Measurements from ENCODE around the gene ATP5ME. TPM values are rescaled to one million over a fixed set of nuclear protein-coding genes. Genes with fewer than 3 reads are reported as not detected.

The ATP5ME gene
- total RNA-seq, 1 experiment from 2014 or later = 330 TPM

GRCh38 chr4:627347-628125, 46.5 kb downstream of the ATP5ME start:
- TF ChIP-seq ELF1 (IDR thresholded peaks at IDR 0.05; ENCODE audit: borderline replicate concordance, low read depth) (no peak), SP1 (IDR thresholded peaks at IDR 0.05; ENCODE audit: low read depth) (no peak)
- Histone ChIP-seq H3K9me2 (ENCODE audit: insufficient read depth) (no peaks in the 10 kb centered on the region), H3K9me3 (ENCODE audit: control insufficient read depth in 1 of 2, insufficient read depth in 1 of 2, low read depth in 1 of 2, low read length in 2 of 2) (no peaks in the 10 kb centered on the region; a peak in 1 of 4 replicates), H3K4me2 (ENCODE audit: low read length) (no peak overlapping the region), H2AFZ (ENCODE audit: low read depth, low read length, poor library complexity, severe bottlenecking) (no peak overlapping the region), H3K4me1 (ENCODE audit: control insufficient read depth in 1 of 2, insufficient read depth in 2 of 2, low read length in 2 of 2) (no peaks in the 10 kb centered on the region), H3K27ac (ENCODE audit: low read depth, low read length) (no peak overlapping the region), H3K79me2 (ENCODE audit: insufficient read depth, low read length) (no peaks in the 10 kb centered on the region), H3K36me3 (ENCODE audit: control insufficient read depth in 1 of 2, insufficient read depth in 2 of 2, low read length in 2 of 2) (no peaks in the 10 kb centered on the region), H3K9ac (ENCODE audit: low read length) (no peak overlapping the region), H4K20me1 (ENCODE audit: insufficient read depth) (no peaks in the 10 kb centered on the region), H3K27me3 (ENCODE audit: insufficient read depth, low read length) (no peaks in the 10 kb centered on the region), H3K4me3 (replicated peaks in 1 of 2; ENCODE audit: low read depth in 1 of 2, low read length in 2 of 2) (no peak overlapping the region)
- CTCF ChIA-PET = no interaction called here
- intact Hi-C loops (cut with micrococcal nuclease) = no loop called here
- DNase-seq (ENCODE audit: low read depth, low spot score) (no peak), ATAC-seq (no peak)
- POLR2A ChIA-PET = no interaction called here
- RAD21 ChIA-PET (ENCODE audit: low non-redundant PET in 1 of 2, low total read pairs in 2 of 2, uncharacterized antibody in 2 of 2, unreplicated experiment in 2 of 2) = no interaction called here
- no TSS peak for BruUV-seq (replicated peaks)

- Histone ChIP-seq H3K79me2 (ENCODE audit: insufficient read depth, low read length) (no peaks in the 10 kb centered on the region), H3K27ac (ENCODE audit: low read depth, low read length) (no peak overlapping the region), H3K36me3 (ENCODE audit: control insufficient read depth in 1 of 2, insufficient read depth in 2 of 2, low read length in 2 of 2) (no peaks in the 10 kb centered on the region), H4K20me1 (ENCODE audit: insufficient read depth) (no peaks in the 10 kb centered on the region), H3K4me2 (ENCODE audit: low read length) (no peak overlapping the region), H3K9ac (ENCODE audit: low read length) (no peak overlapping the region), H3K9me2 (ENCODE audit: insufficient read depth) (no peaks in the 10 kb centered on the region), H3K27me3 (ENCODE audit: insufficient read depth, low read length) (no peaks in the 10 kb centered on the region), H3K4me3 (replicated peaks in 1 of 2; ENCODE audit: low read depth in 1 of 2, low read length in 2 of 2) (no peak overlapping the region), H3K9me3 (ENCODE audit: control insufficient read depth in 1 of 2, insufficient read depth in 1 of 2, low read depth in 1 of 2, low read length in 2 of 2) (no peaks in the 10 kb centered on the region; a peak in 1 of 4 replicates), H2AFZ (ENCODE audit: low read depth, low read length, poor library complexity, severe bottlenecking) (no peak overlapping the region), H3K4me1 (ENCODE audit: control insufficient read depth in 1 of 2, insufficient read depth in 2 of 2, low read length in 2 of 2) (no peaks in the 10 kb centered on the region)
- DNase-seq (ENCODE audit: low read depth, low spot score) (no peak), ATAC-seq (no peak)
- no TSS peak for BruUV-seq (replicated peaks)
- intact Hi-C loops (cut with micrococcal nuclease) = no loop called here
- CTCF ChIA-PET = no interaction called here
- TF ChIP-seq RAD21 (IDR thresholded peaks at IDR 0.05; ENCODE audit: low read depth) = no peak
- TF ChIP-seq POLR2A (IDR thresholded peaks at IDR 0.05; ENCODE audit: borderline replicate concordance, extremely low read depth, insufficient read depth, insufficient read length) = no peak
- TF ChIP-seq, protein P1, sequence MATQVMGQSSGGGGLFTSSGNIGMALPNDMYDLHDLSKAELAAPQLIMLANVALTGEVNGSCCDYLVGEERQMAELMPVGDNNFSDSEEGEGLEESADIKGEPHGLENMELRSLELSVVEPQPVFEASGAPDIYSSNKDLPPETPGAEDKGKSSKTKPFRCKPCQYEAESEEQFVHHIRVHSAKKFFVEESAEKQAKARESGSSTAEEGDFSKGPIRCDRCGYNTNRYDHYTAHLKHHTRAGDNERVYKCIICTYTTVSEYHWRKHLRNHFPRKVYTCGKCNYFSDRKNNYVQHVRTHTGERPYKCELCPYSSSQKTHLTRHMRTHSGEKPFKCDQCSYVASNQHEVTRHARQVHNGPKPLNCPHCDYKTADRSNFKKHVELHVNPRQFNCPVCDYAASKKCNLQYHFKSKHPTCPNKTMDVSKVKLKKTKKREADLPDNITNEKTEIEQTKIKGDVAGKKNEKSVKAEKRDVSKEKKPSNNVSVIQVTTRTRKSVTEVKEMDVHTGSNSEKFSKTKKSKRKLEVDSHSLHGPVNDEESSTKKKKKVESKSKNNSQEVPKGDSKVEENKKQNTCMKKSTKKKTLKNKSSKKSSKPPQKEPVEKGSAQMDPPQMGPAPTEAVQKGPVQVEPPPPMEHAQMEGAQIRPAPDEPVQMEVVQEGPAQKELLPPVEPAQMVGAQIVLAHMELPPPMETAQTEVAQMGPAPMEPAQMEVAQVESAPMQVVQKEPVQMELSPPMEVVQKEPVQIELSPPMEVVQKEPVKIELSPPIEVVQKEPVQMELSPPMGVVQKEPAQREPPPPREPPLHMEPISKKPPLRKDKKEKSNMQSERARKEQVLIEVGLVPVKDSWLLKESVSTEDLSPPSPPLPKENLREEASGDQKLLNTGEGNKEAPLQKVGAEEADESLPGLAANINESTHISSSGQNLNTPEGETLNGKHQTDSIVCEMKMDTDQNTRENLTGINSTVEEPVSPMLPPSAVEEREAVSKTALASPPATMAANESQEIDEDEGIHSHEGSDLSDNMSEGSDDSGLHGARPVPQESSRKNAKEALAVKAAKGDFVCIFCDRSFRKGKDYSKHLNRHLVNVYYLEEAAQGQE (IDR thresholded peaks at IDR 0.05; ENCODE audit: low read depth) = no peak
- no peak for TF ChIP-seq CBX3 (IDR thresholded peaks at IDR 0.05; ENCODE audit: low read depth)
- no peak for TF ChIP-seq TCF7L2 (IDR thresholded peaks at IDR 0.05; ENCODE audit: borderline replicate concordance, extremely low read depth, insufficient read depth, insufficient read length)
- TF ChIP-seq JUND (IDR thresholded peaks at IDR 0.05) = no peak
- no peak for TF ChIP-seq SP1 (IDR thresholded peaks at IDR 0.05; ENCODE audit: low read depth)
- TF ChIP-seq MAX (IDR thresholded peaks at IDR 0.05) = no peak
- TF ChIP-seq, protein P2, sequence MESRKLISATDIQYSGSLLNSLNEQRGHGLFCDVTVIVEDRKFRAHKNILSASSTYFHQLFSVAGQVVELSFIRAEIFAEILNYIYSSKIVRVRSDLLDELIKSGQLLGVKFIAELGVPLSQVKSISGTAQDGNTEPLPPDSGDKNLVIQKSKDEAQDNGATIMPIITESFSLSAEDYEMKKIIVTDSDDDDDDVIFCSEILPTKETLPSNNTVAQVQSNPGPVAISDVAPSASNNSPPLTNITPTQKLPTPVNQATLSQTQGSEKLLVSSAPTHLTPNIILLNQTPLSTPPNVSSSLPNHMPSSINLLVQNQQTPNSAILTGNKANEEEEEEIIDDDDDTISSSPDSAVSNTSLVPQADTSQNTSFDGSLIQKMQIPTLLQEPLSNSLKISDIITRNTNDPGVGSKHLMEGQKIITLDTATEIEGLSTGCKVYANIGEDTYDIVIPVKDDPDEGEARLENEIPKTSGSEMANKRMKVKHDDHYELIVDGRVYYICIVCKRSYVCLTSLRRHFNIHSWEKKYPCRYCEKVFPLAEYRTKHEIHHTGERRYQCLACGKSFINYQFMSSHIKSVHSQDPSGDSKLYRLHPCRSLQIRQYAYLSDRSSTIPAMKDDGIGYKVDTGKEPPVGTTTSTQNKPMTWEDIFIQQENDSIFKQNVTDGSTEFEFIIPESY (IDR thresholded peaks at IDR 0.05; ENCODE audit: extremely low read depth, insufficient replicate concordance, low read length) = no peak
- no peak for TF ChIP-seq ZFX (IDR thresholded peaks at IDR 0.05)
- TF ChIP-seq YY1 (IDR thresholded peaks at IDR 0.05; ENCODE audit: extremely low read depth, insufficient replicate concordance, low read depth, low read length) = no peak
- POLR2A ChIA-PET = no interaction called here
- RAD21 ChIA-PET (ENCODE audit: low non-redundant PET in 1 of 2, low total read pairs in 2 of 2, uncharacterized antibody in 2 of 2, unreplicated experiment in 2 of 2) = no interaction called here
These were observed 47.6 kb downstream of the ATP5ME start for GRCh38 chr4:626201-627091.
